Neural cell (in vitro differentiated cells): ENCODE results near the gene MPV17L. TPM values are rescaled to one million over a fixed set of nuclear protein-coding genes. Genes with fewer than 3 reads are reported as not detected.

Experiments used
- H2AFZ ChIP-seq: fragments of 200-600, 300-800 bp; sonication (generic), shearing (Covaris generic); 2 replicates; pipeline ENCODE4 v1.6.0; 2014; ENCODE audit warnings: low read depth, mild to moderate bottlenecking, antibody characterized with exemption, low read length, moderate library complexity
- H3F3A ChIP-seq: fragments of 200-600 bp; shearing (Covaris generic); 2 replicates; pipeline ENCODE4 v1.6.1; 2016; ENCODE audit warnings: mild to moderate bottlenecking, moderate library complexity, mixed read lengths, antibody characterized with exemption, low read length; ENCODE audit not compliant: insufficient read depth, poor library complexity, severe bottlenecking
- H3K27ac ChIP-seq: fragments of 200-600, 300-800 bp; sonication (generic), shearing (Covaris generic); 2 replicates; pipeline ENCODE4 v1.5.1; 2014; ENCODE audit warnings: mild to moderate bottlenecking, low read length, moderate library complexity
- H3K27me3 ChIP-seq: fragments of 300-800, 200-600 bp; sonication (generic), shearing (Covaris generic); 2 replicates; pipeline ENCODE4 v1.6.0; 2014; ENCODE audit warnings: mild to moderate bottlenecking, low read depth, low read length, moderate library complexity; ENCODE audit not compliant: insufficient read depth
- H3K36me3 ChIP-seq: fragments of 300-800, 200-600 bp; sonication (generic), shearing (Covaris generic); 2 replicates; pipeline ENCODE4 v1.5.1; 2014; ENCODE audit warnings: mild to moderate bottlenecking, antibody characterized with exemption, low read length, moderate library complexity; ENCODE audit not compliant: insufficient read depth
- H3K4me2 ChIP-seq: fragments of 300-800, 200-600 bp; sonication (generic), shearing (Covaris generic); 2 replicates; pipeline ENCODE4 v1.6.0; 2014; ENCODE audit warnings: mild to moderate bottlenecking, low read length
- H3K4me3 ChIP-seq: fragments of 300-800, 200-600 bp; sonication (generic), shearing (Covaris generic); 2 replicates; pipeline ENCODE4 v1.5.1; 2014; ENCODE audit warnings: mild to moderate bottlenecking, low read length, moderate library complexity
- H3K79me2 ChIP-seq: fragments of 200-600 bp; shearing (Covaris generic); replicated peaks from 2 replicates; pipeline ENCODE4 v1.6.0; 2014; ENCODE audit warnings: mild to moderate bottlenecking, low read length, moderate library complexity; ENCODE audit not compliant: insufficient read depth
- H3K9ac ChIP-seq: fragments of 300-800, 200-600 bp; sonication (generic), shearing (Covaris generic); 2 replicates; pipeline ENCODE4 v1.6.1; 2016; ENCODE audit warnings: mild to moderate bottlenecking, low read length, mixed read lengths
- H3K9me2 ChIP-seq: fragments of 200-600 bp; shearing (Covaris generic); 2 replicates; pipeline ENCODE4 v1.6.1; 2016; ENCODE audit warnings: mild to moderate bottlenecking, low read length, mixed read lengths; ENCODE audit not compliant: insufficient read depth
- H3K9me3 ChIP-seq: fragments of 200-600, 300-800 bp; sonication (generic), shearing (Covaris generic); 2 replicates; pipeline ENCODE4 v1.6.1; 2016; ENCODE audit warnings: mild to moderate bottlenecking, mixed run types, low read length, moderate library complexity, mixed read lengths
- H4K20me1 ChIP-seq: fragments of 200-600 bp; shearing (Covaris generic); 2 replicates; pipeline ENCODE4 v1.6.1; 2016; ENCODE audit warnings: mild to moderate bottlenecking, mixed run types; ENCODE audit not compliant: insufficient read depth
- CTCF ChIP-seq: fragments of 450-650 bp; IDR thresholded peaks from 2 replicates; pipeline ENCODE4 v1.5.1; 2014; ENCODE audit warnings: antibody characterized with exemption, mild to moderate bottlenecking, moderate library complexity; ENCODE audit not compliant: poor library complexity, severe bottlenecking
- EP300 ChIP-seq: fragments of 450-650 bp; conservative IDR thresholded peaks from 2 replicates; pipeline ENCODE4 v1.6.1; 2014; ENCODE audit warnings: antibody characterized with exemption, mild to moderate bottlenecking, moderate library complexity; ENCODE audit not compliant: poor library complexity, severe bottlenecking
- EZH2 ChIP-seq: fragments of 200-600, 300-800 bp; shearing (Covaris generic), sonication (generic); IDR thresholded peaks from 2 replicates; pipeline ENCODE4 v1.6.1; 2014; ENCODE audit warnings: antibody characterized with exemption, low read length, borderline replicate concordance, mild to moderate bottlenecking; ENCODE audit not compliant: insufficient read depth, poor library complexity, severe bottlenecking
- MXI1 ChIP-seq: fragments of 450-650 bp; conservative IDR thresholded peaks from 2 replicates; pipeline ENCODE4 v1.6.1; 2014; ENCODE audit warnings: antibody characterized with exemption, mild to moderate bottlenecking; ENCODE audit not compliant: poor library complexity, severe bottlenecking
- POLR2AphosphoS5 ChIP-seq: IDR thresholded peaks from 2 replicates; pipeline ENCODE4 v1.6.1; 2012
- RAD21 ChIP-seq: fragments of 450-650 bp; conservative IDR thresholded peaks from 2 replicates; pipeline ENCODE4 v1.6.1; 2014; ENCODE audit warnings: antibody characterized with exemption, mild to moderate bottlenecking, moderate library complexity
- REST ChIP-seq: IDR thresholded peaks from 2 replicates; pipeline ENCODE4 v1.6.1; 2012; ENCODE audit warnings: borderline replicate concordance
- SMC3 ChIP-seq: fragments of 450-650 bp; conservative IDR thresholded peaks from 2 replicates; pipeline ENCODE4 v1.6.1; 2014; ENCODE audit warnings: antibody characterized with exemption, mild to moderate bottlenecking, moderate library complexity; ENCODE audit not compliant: poor library complexity
- TAF1 ChIP-seq: IDR thresholded peaks from 2 replicates; pipeline ENCODE4 v1.6.1; 2012; ENCODE audit warnings: low read depth
- polyA plus RNA-seq: library from polyadenylated mRNA; depleted of rRNA; stranded (reverse); fragments of >200 nt; gene quantifications from 2 replicates; pipeline ENCODE4 v1.2.3, GENCODE V29; 2014

The MPV17L gene
- polyA plus RNA-seq, 1 donor from 2014 or later, result 0.10 TPM

GRCh38 chr16:15439102-15439501, 43.5 kb downstream of the MPV17L start:
- Histone ChIP-seq H2AFZ (no peak overlapping the region), H3K9me2 (no peaks in the 10 kb centered on the region), H3K27me3 (no peaks in the 10 kb centered on the region), H3K27ac (peak overlapping the region; percentile 39), H3K9ac (no peak overlapping the region), H3K4me2 (no peak overlapping the region), H3K36me3 (no peaks in the 10 kb centered on the region), H3K4me3 (peak overlapping the region; percentile 15), H3K79me2 (peaks cover 27% of the 10 kb centered on the region), H3F3A (no peaks in the 10 kb centered on the region), H4K20me1 (no peaks in the 10 kb centered on the region), H3K9me3 (no peaks in the 10 kb centered on the region)
- no peak for TF ChIP-seq CTCF
- TF ChIP-seq EZH2, result no peak
- no peak for TF ChIP-seq SMC3
- no peak for TF ChIP-seq TAF1
- no peak for TF ChIP-seq MXI1

GRCh38 chr16:15439521-15439920, 44.0 kb downstream of the MPV17L start:
- H3K27me3 ChIP-seq, result no peaks in the 10 kb centered on the region
- no peak overlapping the region for H2AFZ ChIP-seq
- peaks cover 31% of the 10 kb centered on the region for H3K79me2 ChIP-seq
- TF ChIP-seq TAF1 (no peak), POLR2AphosphoS5 (no peak), REST (no peak), MXI1 (no peak), RAD21 (no peak), CTCF (no peak), EZH2 (no peak), EP300 (no peak)
- no peaks in the 10 kb centered on the region for H3K36me3 ChIP-seq
- no peaks in the 10 kb centered on the region for H4K20me1 ChIP-seq
- no peaks in the 10 kb centered on the region for H3F3A ChIP-seq
- H3K4me3 ChIP-seq, result peak overlapping the region; percentile 15
- no peak overlapping the region for H3K4me2 ChIP-seq
- H3K9me2 ChIP-seq, result no peaks in the 10 kb centered on the region
- H3K9me3 ChIP-seq, result no peaks in the 10 kb centered on the region
- peak overlapping the region; percentile 2 for H3K9ac ChIP-seq
- peak overlapping the region; percentile 39 for H3K27ac ChIP-seq
